Esophagus muscularis mucosa (tissue), 4 donors: ENCODE data around the gene SLC17A9.

Experiments used
- CTCF ChIP-seq, 3 experiments: fragments of 200-600 bp in 2 of 3; fragments of 450-650 bp in 1 of 3; sonication (generic) in 2 of 3; IDR thresholded peaks; one replicate each; pipeline ENCODE4 v1.5.1; 2017 to 2019; ENCODE audit warnings: antibody characterized with exemption in 3 of 3, mild to moderate bottlenecking in 2 of 3, moderate library complexity in 1 of 3
- EP300 ChIP-seq: sonication (generic); formaldehyde crosslinking; IDR thresholded peaks from one replicate; pipeline ENCODE4 v1.6.1; 2017; ENCODE audit warnings: antibody characterized with exemption
- POLR2AphosphoS5 ChIP-seq, 2 donors: sonication (generic); formaldehyde crosslinking; IDR thresholded peaks; one replicate each; pipeline ENCODE4 v1.6.1; 2017; ENCODE audit warnings: antibody characterized with exemption in 2 of 2

GRCh38 chr20:63011798-63012197 lies 59.3 kb downstream of the SLC17A9 start:
- TF ChIP-seq CTCF (IDR thresholded peaks at IDR 0.05) (no peak), POLR2AphosphoS5 (IDR thresholded peaks at IDR 0.05) (no peak), EP300 (no peak)
